Subcutaneous adipose tissue (tissue), 4 donors: ENCODE results near the gene GPR151. TPM values are rescaled to one million over a fixed set of nuclear protein-coding genes. Genes with fewer than 3 reads are reported as not detected.

ENCODE experiments used
- total RNA-seq, 4 donors: library from RNA; depleted of rRNA; stranded (reverse); fragments of >200 nt; gene quantifications; one replicate each; pipeline ENCODE4 v1.1.0, GENCODE V29; 2016
- TF ChIP-seq, protein P1 (sequence below): fragments of 450-650 bp; IDR thresholded peaks from one replicate; pipeline ENCODE4 v1.5.1; 2016; ENCODE audit warnings: low read depth, mild to moderate bottlenecking, control low read depth, antibody characterized with exemption, moderate library complexity

The GPR151 gene
- total RNA-seq, 4 donors from 2014 or later = not detected

DNA sequence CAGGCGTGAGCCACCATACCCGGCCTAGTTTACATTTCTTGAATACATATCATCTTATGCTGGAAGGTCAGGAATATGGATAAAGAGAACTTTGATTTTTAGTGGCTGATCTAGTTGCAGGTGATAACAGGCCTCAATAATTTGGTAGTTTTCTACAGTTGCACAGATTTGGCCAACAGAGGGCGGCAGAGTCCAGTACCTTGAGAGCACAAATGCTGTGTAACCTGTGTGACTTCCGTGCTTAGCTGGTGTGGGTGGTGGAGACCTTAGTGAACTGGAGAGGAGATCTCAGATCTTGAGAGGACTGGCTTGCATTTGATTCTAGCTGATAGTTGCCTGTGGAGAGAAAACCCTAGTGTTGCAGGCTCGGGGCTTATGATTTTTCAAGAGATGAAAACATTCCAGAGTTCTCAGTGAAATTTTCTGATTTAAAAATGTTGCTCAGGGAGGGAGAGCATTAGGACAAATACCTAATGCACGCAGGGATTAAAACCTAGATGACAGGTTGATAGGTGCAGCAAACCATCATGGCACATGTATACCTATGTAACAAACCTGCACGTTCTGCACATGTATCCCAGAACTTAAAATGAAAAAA lies 17.4 kb upstream of the GPR151 start:
- TF ChIP-seq, protein P1, sequence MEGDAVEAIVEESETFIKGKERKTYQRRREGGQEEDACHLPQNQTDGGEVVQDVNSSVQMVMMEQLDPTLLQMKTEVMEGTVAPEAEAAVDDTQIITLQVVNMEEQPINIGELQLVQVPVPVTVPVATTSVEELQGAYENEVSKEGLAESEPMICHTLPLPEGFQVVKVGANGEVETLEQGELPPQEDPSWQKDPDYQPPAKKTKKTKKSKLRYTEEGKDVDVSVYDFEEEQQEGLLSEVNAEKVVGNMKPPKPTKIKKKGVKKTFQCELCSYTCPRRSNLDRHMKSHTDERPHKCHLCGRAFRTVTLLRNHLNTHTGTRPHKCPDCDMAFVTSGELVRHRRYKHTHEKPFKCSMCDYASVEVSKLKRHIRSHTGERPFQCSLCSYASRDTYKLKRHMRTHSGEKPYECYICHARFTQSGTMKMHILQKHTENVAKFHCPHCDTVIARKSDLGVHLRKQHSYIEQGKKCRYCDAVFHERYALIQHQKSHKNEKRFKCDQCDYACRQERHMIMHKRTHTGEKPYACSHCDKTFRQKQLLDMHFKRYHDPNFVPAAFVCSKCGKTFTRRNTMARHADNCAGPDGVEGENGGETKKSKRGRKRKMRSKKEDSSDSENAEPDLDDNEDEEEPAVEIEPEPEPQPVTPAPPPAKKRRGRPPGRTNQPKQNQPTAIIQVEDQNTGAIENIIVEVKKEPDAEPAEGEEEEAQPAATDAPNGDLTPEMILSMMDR = no peak

DNA sequence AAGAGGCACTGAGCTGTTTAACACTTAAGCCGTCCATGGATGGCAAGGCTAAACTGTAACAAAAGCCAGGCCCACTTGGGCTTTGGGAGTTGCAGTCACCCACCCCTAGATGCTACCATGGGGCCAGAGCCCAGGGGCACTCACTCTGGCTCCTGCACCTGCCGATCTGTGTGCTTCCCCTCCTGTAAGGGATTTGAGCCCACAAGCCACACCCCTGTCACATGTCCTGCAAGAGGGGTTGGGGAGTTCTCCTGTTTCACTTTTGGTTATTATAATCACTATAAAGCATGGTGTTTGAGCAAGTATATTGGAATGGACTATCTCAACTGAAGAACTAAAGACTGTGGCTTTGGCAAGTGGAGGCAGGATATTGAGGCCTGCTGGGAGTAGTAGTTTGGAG lies 14.0 kb upstream of the GPR151 start:
- TF ChIP-seq, protein P1 = no peak

DNA sequence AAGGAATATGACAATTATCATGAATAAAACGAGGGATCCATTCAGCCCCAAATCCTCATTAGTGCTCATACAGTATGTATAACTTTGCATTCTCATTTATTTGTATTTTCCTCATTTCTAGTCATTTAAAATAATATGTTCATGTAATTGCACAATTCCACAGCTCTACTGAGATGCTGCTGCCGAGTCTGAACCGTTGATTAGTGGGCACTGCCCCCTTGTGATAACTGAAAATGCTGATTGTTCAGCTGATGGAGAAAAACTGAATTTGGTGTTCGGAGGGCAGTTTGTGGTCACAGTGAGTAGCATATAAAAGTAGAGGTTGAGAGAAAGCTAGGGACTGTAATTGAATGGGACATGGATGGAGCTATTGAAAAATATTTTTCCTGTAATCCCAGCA lies 12.2 kb upstream of the GPR151 start:
- TF ChIP-seq, protein P1 = no peak

DNA sequence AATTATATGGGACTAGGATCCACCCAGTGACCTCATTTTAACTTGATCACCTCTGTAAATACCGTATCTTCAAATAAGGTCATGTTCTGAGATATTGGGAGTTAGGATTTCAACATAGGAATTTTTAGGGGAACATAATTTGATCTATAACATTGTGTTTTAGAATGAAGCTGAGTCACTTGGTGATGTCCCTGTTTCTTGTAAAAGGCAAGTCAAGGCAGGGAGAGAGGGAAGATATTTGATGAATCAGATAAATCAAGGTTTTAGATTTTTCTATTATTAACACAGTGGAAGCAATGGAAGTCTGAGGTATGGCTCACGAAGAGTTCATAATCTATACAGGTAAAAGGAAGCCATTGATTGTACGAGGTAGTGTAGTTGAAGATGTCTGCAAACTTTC lies 11.8 kb upstream of the GPR151 start:
- TF ChIP-seq, protein P1 = no peak

GRCh38 chr5:146523698-146524097 lies 7.7 kb upstream of the GPR151 start:
- TF ChIP-seq, protein P1 = no peak

DNA sequence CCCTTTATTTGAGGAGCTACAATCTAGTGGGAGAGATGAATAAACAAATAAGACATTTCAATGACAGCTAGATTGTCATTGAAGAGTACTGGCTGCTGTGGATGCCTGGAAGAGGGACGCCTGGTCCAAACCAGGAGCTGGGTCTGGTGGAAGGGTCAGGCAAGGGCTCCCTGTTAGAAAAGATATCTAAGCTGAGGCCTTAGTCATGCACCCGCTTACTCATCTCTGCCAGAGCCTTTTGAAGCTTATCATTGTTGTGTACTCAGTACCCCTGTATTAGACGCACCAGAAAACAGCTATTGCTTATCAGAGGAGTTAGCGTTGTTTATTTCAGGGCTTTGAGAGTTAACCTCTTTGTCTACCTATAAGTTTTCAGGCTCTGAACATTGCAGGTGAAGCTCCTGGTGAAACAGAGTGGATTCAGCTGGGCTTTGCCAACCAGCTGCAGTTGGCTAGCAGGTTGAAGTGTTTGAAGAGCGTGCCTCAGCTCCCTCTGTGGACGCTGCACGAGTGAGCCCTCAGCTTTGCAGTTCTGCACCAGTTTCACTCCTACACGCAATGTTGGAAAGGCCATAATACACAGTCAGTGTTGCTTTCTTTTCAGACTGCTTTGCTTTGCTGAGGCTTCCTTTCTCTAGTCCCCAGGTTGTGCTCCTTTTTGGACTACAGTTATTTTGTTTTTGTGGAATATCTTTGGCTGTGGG lies 5.6 kb upstream of the GPR151 start:
- TF ChIP-seq, protein P1 = no peak

DNA sequence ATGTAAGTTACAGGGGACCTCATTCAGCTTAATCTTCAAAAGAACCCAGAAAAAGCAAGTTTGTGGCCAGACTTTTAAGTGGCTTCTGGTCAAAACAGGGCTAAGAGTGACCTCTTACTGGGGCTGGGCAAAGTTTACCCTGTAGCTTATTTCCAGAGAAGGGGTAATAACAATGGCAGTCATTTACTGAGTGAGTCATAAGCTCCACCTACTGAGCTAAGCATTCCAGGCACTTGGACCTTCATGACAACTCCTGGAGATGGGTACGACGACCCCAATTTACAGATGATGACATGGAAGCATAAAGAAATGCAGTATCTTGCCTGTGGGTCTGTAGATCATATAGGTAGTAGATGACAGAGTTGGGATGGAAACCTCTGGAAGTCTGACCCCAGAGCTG lies 4.7 kb upstream of the GPR151 start:
- TF ChIP-seq, protein P1 = no peak
